K562 (cell line): ENCODE data around the gene NUP205. TPM values are rescaled to one million over a fixed set of nuclear protein-coding genes. Genes with fewer than 3 reads are reported as not detected.

Experiments used
- BDP1 ChIP-seq: IDR thresholded peaks from 3 replicates; pipeline ENCODE4 v1.6.1; 2011; ENCODE audit not compliant: insufficient read length, insufficient read depth
- CHD2 ChIP-seq: IDR thresholded peaks from 2 replicates; pipeline ENCODE4 v1.6.1; 2011; ENCODE audit warnings: low read depth, low read length
- KDM1A ChIP-seq, 2 experiments: fragments of 450-650 bp; IDR thresholded peaks; 2 replicates each; pipeline ENCODE4 v1.6.1; 2016; ENCODE audit warnings: mild to moderate bottlenecking in 2 of 2
- KLF13 ChIP-seq: fragments of 450-650 bp; IDR thresholded peaks from 2 replicates; pipeline ENCODE4 v1.6.1; 2016; ENCODE audit warnings: missing genetic modification characterization, low read depth, mild to moderate bottlenecking, missing compliant biosample characterization, moderate library complexity, borderline replicate concordance
- MYC ChIP-seq, 2 experiments: fragments of 250-450 bp in 1 of 2; sonication (Bioruptor Pico) in 1 of 2; IDR thresholded peaks; 2 replicates each; pipeline versions ENCODE4 v1.5.1 to v1.6.1; 2012 to 2021; ENCODE audit warnings: low read depth in 2 of 2, borderline replicate concordance in 1 of 2, improper control_type of control experiment in 1 of 2, low read length in 1 of 2, mild to moderate bottlenecking in 1 of 2, moderate library complexity in 1 of 2
- PHB2 ChIP-seq: fragments of 450-650 bp; IDR thresholded peaks from 2 replicates; pipeline ENCODE4 v1.6.1; 2017; ENCODE audit warnings: low read depth
- RBBP5 ChIP-seq: fragments of 200-600 bp; sonication (generic); IDR thresholded peaks from 2 replicates; pipeline ENCODE4 v1.6.1; 2012; ENCODE audit warnings: borderline replicate concordance, mild to moderate bottlenecking, low read length, control low read depth, inconsistent platforms; ENCODE audit not compliant: insufficient read depth, poor library complexity, severe bottlenecking
- STAG1 ChIP-seq: sonication (generic); formaldehyde crosslinking; IDR thresholded peaks from 2 replicates; pipeline ENCODE4 v1.5.0; 2020; ENCODE audit warnings: missing genetic modification reagents, borderline replicate concordance
- TAF15 ChIP-seq: fragments of 200-400 bp; formaldehyde crosslinking; IDR thresholded peaks from 2 replicates; pipeline ENCODE4 v1.6.1; 2017; ENCODE audit warnings: mild to moderate bottlenecking, low read depth, low read length, moderate library complexity
- ZFP30 ChIP-seq: fragments of 250-450 bp; sonication (Bioruptor Pico); IDR thresholded peaks from 2 replicates; pipeline ENCODE4 v1.8.0; 2022; ENCODE audit warnings: moderate library complexity, mild to moderate bottlenecking, inconsistent platforms, borderline replicate concordance
- ZNF124 ChIP-seq: sonication (generic); formaldehyde crosslinking; IDR thresholded peaks from 2 replicates; pipeline ENCODE4 v1.8.1; 2022; ENCODE audit warnings: missing genetic modification reagents
- polyA plus RNA-seq, 8 experiments: library from polyadenylated mRNA; depleted of rRNA in 4 of 8; stranded (reverse) in 5 of 8; unstranded in 3 of 8; fragments of >200 nt; fragmentation: Nextera tagmentation in 2 of 8; fragmentation: Illumina TruSeq in 1 of 8; extraction: Ambion mirVana in 2 of 8; extraction: Trizol in 1 of 8; gene quantifications; 2 replicates each; pipeline versions ENCODE4 v1.2.1 to v1.2.3, GENCODE V29; 2011 to 2014; ENCODE audit warnings: inconsistent platforms in 1 of 8, missing spikeins in 1 of 8
- total RNA-seq, 7 experiments: library from RNA; depleted of rRNA in 6 of 7; stranded (reverse); fragments of >200 nt in 6 of 7; fragmentation: Illumina TruSeq in 2 of 7; extraction: Trizol in 2 of 7; gene quantifications; 2 replicates each; pipeline versions ENCODE4 v1.2.1 to v1.2.3, GENCODE V29; 2011 to 2021; ENCODE audit warnings: low replicate concordance in 1 of 7
- TF ChIP-seq, protein P1 (sequence below): fragments of 450-650 bp; IDR thresholded peaks from 2 replicates; pipeline ENCODE4 v1.6.1; 2017; ENCODE audit warnings: antibody characterized with exemption
- TF ChIP-seq, protein P2 (sequence below): fragments of 450-650 bp; formaldehyde crosslinking; IDR thresholded peaks from 2 replicates; pipeline ENCODE4 v1.4.0; 2022; ENCODE audit warnings: mild to moderate bottlenecking, moderate library complexity
- TF ChIP-seq, protein P3 (sequence below): fragments of 450-650 bp; IDR thresholded peaks from 2 replicates; pipeline ENCODE4 v1.6.1; 2018; ENCODE audit not compliant: partially characterized antibody
- TF ChIP-seq, protein P4 (sequence below): fragments of 250-450 bp; sonication (Bioruptor Pico); IDR thresholded peaks from 2 replicates; pipeline ENCODE4 v1.5.0; 2021

The NUP205 gene
- total and polyA plus RNA-seq, 9 of the 15 experiments (the other 6 are each of a cell fraction or from before 2014, with no cell fraction given), result 101 to 282 (median 193) TPM

DNA sequence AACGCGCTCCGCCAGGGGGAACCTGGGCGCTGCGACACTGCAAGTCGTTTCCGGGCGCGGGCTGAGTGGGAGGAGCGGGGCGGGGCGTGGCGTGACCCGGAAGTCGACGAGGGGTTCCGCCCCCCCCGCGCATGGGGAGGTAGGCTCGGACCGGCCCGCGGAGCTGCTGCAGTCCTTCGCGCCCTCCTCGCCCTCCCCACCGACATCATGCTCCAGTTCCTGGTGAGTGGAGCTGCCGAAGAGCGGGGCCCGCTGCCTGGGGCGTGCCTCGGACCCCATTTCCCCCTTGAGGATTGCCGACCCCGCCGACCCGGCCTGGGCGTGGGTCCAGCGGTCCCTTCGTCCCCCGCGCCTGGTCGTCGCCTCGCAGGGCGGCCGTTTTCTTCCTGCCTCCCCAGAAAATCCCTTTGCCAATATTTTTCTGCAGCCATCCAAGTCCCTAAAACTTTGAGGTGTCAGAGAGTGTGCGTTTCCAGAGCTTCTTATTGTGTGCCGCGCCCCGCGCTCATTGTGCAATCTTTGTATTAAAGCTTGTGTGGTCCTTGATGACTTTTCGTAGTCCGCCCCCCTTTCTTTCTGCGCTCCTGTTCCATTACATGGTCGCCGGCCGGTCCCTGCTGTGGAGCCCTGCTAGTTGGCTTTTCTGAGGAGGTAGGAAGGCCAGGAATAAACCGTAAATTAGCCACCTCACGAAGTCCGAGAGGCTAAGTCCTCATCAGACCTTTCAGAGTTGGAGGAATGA, 104.8 kb downstream of the NUP205 start, which contains the start of gene STMP1 (continued):
- TF ChIP-seq, protein P1, sequence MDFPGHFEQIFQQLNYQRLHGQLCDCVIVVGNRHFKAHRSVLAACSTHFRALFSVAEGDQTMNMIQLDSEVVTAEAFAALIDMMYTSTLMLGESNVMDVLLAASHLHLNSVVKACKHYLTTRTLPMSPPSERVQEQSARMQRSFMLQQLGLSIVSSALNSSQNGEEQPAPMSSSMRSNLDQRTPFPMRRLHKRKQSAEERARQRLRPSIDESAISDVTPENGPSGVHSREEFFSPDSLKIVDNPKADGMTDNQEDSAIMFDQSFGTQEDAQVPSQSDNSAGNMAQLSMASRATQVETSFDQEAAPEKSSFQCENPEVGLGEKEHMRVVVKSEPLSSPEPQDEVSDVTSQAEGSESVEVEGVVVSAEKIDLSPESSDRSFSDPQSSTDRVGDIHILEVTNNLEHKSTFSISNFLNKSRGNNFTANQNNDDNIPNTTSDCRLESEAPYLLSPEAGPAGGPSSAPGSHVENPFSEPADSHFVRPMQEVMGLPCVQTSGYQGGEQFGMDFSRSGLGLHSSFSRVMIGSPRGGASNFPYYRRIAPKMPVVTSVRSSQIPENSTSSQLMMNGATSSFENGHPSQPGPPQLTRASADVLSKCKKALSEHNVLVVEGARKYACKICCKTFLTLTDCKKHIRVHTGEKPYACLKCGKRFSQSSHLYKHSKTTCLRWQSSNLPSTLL, result no peak
- TF ChIP-seq TAF15, result no peak
- no peak; the same call in 1 of the 2 replicates for TF ChIP-seq MYC (IDR thresholded peaks at IDR 0.05; ENCODE audit: low read depth, low read length)
- no peak; the same call in none of the 2 replicates for TF ChIP-seq MYC (CRISPR knock-in tag; IDR thresholded peaks at IDR 0.05; ENCODE audit: borderline replicate concordance, low read depth)
- TF ChIP-seq STAG1 (CRISPR knock-in tag), result peak; percentile 53
- TF ChIP-seq KLF13, result peak; percentile 88
- TF ChIP-seq, protein P2, sequence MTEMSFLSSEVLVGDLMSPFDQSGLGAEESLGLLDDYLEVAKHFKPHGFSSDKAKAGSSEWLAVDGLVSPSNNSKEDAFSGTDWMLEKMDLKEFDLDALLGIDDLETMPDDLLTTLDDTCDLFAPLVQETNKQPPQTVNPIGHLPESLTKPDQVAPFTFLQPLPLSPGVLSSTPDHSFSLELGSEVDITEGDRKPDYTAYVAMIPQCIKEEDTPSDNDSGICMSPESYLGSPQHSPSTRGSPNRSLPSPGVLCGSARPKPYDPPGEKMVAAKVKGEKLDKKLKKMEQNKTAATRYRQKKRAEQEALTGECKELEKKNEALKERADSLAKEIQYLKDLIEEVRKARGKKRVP (CRISPR knock-in tag), result 0 out of 2 replicates have a peak, but pooled peaks have one; percentile 4
- 0 out of 2 replicates have a peak, but pooled peaks have one; percentile 19 for TF ChIP-seq CHD2
- TF ChIP-seq BDP1, result no peak
- TF ChIP-seq KDM1A (IDR thresholded peaks at IDR 0.05), result no peak
- no peak for TF ChIP-seq ZFP30 (CRISPR knock-in tag)
- TF ChIP-seq PHB2, result no peak
- peak; percentile 93 for TF ChIP-seq RBBP5
- TF ChIP-seq ZNF124 (CRISPR knock-in tag), result peak; percentile 66; the same call in 1 of the 2 replicates
- TF ChIP-seq, protein P3, sequence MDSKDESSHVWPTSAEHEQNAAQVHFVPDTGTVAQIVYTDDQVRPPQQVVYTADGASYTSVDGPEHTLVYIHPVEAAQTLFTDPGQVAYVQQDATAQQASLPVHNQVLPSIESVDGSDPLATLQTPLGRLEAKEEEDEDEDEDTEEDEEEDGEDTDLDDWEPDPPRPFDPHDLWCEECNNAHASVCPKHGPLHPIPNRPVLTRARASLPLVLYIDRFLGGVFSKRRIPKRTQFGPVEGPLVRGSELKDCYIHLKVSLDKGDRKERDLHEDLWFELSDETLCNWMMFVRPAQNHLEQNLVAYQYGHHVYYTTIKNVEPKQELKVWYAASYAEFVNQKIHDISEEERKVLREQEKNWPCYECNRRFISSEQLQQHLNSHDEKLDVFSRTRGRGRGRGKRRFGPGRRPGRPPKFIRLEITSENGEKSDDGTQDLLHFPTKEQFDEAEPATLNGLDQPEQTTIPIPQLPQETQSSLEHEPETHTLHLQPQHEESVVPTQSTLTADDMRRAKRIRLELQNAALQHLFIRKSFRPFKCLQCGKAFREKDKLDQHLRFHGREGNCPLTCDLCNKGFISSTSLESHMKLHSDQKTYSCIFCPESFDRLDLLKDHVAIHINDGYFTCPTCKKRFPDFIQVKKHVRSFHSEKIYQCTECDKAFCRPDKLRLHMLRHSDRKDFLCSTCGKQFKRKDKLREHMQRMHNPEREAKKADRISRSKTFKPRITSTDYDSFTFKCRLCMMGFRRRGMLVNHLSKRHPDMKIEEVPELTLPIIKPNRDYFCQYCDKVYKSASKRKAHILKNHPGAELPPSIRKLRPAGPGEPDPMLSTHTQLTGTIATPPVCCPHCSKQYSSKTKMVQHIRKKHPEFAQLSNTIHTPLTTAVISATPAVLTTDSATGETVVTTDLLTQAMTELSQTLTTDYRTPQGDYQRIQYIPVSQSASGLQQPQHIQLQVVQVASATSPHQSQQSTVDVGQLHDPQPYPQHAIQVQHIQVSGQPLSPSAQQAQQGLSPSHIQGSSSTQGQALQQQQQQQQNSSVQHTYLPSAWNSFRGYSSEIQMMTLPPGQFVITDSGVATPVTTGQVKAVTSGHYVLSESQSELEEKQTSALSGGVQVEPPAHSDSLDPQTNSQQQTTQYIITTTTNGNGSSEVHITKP, result peak; percentile 46
- TF ChIP-seq, protein P4, sequence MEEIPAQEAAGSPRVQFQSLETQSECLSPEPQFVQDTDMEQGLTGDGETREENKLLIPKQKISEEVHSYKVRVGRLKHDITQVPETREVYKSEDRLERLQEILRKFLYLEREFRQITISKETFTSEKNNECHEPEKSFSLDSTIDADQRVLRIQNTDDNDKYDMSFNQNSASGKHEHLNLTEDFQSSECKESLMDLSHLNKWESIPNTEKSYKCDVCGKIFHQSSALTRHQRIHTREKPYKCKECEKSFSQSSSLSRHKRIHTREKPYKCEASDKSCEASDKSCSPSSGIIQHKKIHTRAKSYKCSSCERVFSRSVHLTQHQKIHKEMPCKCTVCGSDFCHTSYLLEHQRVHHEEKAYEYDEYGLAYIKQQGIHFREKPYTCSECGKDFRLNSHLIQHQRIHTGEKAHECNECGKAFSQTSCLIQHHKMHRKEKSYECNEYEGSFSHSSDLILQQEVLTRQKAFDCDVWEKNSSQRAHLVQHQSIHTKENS (CRISPR knock-in tag), result no peak
